GM23338 (cell line): ENCODE measurements around the gene RAB7B. TPM values are rescaled to one million over a fixed set of nuclear protein-coding genes. Genes with fewer than 3 reads are reported as not detected.
A peak's percentile ranks its signal among the peaks of the same experiment; 100 is the strongest.
"Not testable (repeated sequence)": the region's sequence is repeated elsewhere in the genome, so short reads cannot be mapped to it uniquely, and the experiment has no call there.

Experiments
- ATAC-seq: fragments of 200-7000 bp; cut with Tn5 transposase; 3 replicates; pipeline ENCODE4 v1.9.1; 2020
- DNase-seq: peaks from one replicate; pipeline ENCODE4 v3.0.0-alpha.2; 2015; ENCODE audit warnings: low spot score
- H2AFZ ChIP-seq: fragments of 200-600 bp; sonication (generic); 2 replicates; pipeline ENCODE4 v1.8.0; 2016; ENCODE audit warnings: antibody characterized with exemption, mild to moderate bottlenecking, moderate library complexity
- H3F3A ChIP-seq: fragments of 200-600 bp; sonication (generic); replicated peaks from 2 replicates; pipeline ENCODE4 v1.8.0; 2017; ENCODE audit warnings: antibody characterized with exemption, mixed run types, low read depth
- H3K27ac ChIP-seq: fragments of 200-600 bp; sonication (generic); 2 replicates; pipeline ENCODE4 v1.6.1; 2016; ENCODE audit warnings: low read depth
- H3K27me3 ChIP-seq: fragments of 200-600 bp; sonication (generic); 2 replicates; pipeline ENCODE4 v1.8.0; 2016; ENCODE audit warnings: mild to moderate bottlenecking, mixed run types, moderate library complexity; ENCODE audit not compliant: insufficient read depth
- H3K36me3 ChIP-seq: fragments of 200-600 bp; sonication (generic); 2 replicates; pipeline ENCODE4 v1.8.0; 2016; ENCODE audit warnings: mild to moderate bottlenecking; ENCODE audit not compliant: insufficient read depth
- H3K4me1 ChIP-seq: fragments of 200-600 bp; sonication (generic); 2 replicates; pipeline ENCODE4 v1.8.0; 2016; ENCODE audit warnings: mild to moderate bottlenecking, moderate library complexity; ENCODE audit not compliant: insufficient read depth
- H3K4me2 ChIP-seq: fragments of 200-600 bp; sonication (generic); 2 replicates; pipeline ENCODE4 v1.7.1; 2017; ENCODE audit warnings: mixed run types
- H3K4me3 ChIP-seq: fragments of 200-600 bp; sonication (generic); 2 replicates; pipeline ENCODE4 v1.6.1; 2016; ENCODE audit warnings: mixed run types
- H3K79me2 ChIP-seq: fragments of 200-600 bp; sonication (generic); replicated peaks from 2 replicates; pipeline ENCODE4 v1.8.0; 2017; ENCODE audit warnings: mild to moderate bottlenecking; ENCODE audit not compliant: insufficient read depth
- H3K9me2 ChIP-seq: fragments of 200-600 bp; sonication (generic); 2 replicates; pipeline ENCODE4 v1.8.0; 2017; ENCODE audit not compliant: insufficient read depth
- H4K20me1 ChIP-seq: fragments of 200-600 bp; sonication (generic); replicated peaks from 2 replicates; pipeline ENCODE4 v1.8.0; 2017; ENCODE audit warnings: mild to moderate bottlenecking; ENCODE audit not compliant: insufficient read depth
- H3K27ac Mint-ChIP-seq: 2 replicates; pipeline ENCODE4 v1.8.0; 2020; ENCODE audit warnings: inconsistent platforms, mild to moderate bottlenecking, moderate library complexity, mixed read lengths
- H3K27me3 Mint-ChIP-seq: 3 replicates; pipeline ENCODE4 v1.8.0; 2022; ENCODE audit warnings: low read depth, mild to moderate bottlenecking, moderate library complexity, mixed read lengths, inconsistent platforms; ENCODE audit not compliant: insufficient read depth, poor library complexity
- H3K36me3 Mint-ChIP-seq: 3 replicates; pipeline ENCODE4 v1.8.0; 2021; ENCODE audit warnings: low read depth, mild to moderate bottlenecking, inconsistent platforms, moderate library complexity, mixed read lengths
- H3K4me1 Mint-ChIP-seq: 3 replicates; pipeline ENCODE4 v1.8.0; 2020; ENCODE audit warnings: mild to moderate bottlenecking, inconsistent platforms, mixed read lengths
- H3K4me3 Mint-ChIP-seq: 3 replicates; pipeline ENCODE4 v1.8.0; 2021; ENCODE audit warnings: moderate library complexity, mild to moderate bottlenecking, inconsistent platforms, mixed read lengths
- H3K9me3 Mint-ChIP-seq: 3 replicates; pipeline ENCODE4 v1.8.0; 2020; ENCODE audit warnings: moderate library complexity, mild to moderate bottlenecking, inconsistent platforms, mixed read lengths
- CTCF ChIP-seq, 2 experiments: fragments of 200-600 bp in 1 of 2; sonication (generic) in 1 of 2; conservative IDR thresholded peaks; 2 replicates each; pipeline versions ENCODE4 v1.5.1 to v1.6.1; 2016 to 2017; ENCODE audit warnings: antibody characterized with exemption in 2 of 2, low read depth in 2 of 2, mild to moderate bottlenecking in 2 of 2, moderate library complexity in 1 of 2
- ETS1 ChIP-seq: IDR thresholded peaks from 2 replicates; pipeline ENCODE4 v1.6.1; 2016; ENCODE audit warnings: antibody characterized with exemption
- JUNB ChIP-seq: IDR thresholded peaks from one replicate; pipeline ENCODE4 v1.6.1; 2016; ENCODE audit warnings: antibody characterized with exemption; ENCODE audit not compliant: unreplicated experiment
- POLR2AphosphoS5 ChIP-seq: IDR thresholded peaks from 2 replicates; pipeline ENCODE4 v1.6.1; 2016; ENCODE audit warnings: antibody characterized with exemption, low read depth
- REST ChIP-seq: IDR thresholded peaks from one replicate; pipeline ENCODE4 v1.6.1; 2018; ENCODE audit warnings: antibody characterized with exemption; ENCODE audit not compliant: unreplicated experiment
- STAT1 ChIP-seq: IDR thresholded peaks from one replicate; pipeline ENCODE4 v1.6.1; 2016; ENCODE audit warnings: antibody characterized with exemption; ENCODE audit not compliant: unreplicated experiment
- ZNF331 ChIP-seq: fragments of 250-450 bp; sonication (Bioruptor Pico); IDR thresholded peaks from 2 replicates; pipeline ENCODE4 v1.5.0; 2020; ENCODE audit warnings: low read depth, mild to moderate bottlenecking, moderate library complexity
- polyA plus RNA-seq: library from polyadenylated mRNA; unstranded; fragments of >200 nt; fragmentation: Nextera tagmentation; extraction: Ambion mirVana; gene quantifications from 2 replicates; pipeline ENCODE4 v1.2.1, GENCODE V29; 2016
- total RNA-seq: library from RNA; depleted of rRNA; stranded (reverse); fragments of >200 nt; shearing (Covaris generic); gene quantifications from 2 replicates; pipeline ENCODE4 v1.2.3, GENCODE V29; 2014

RAB7B gene
- total and polyA plus RNA-seq, 2 experiments from 2014 or later, result not detected

GRCh38 chr1:205996641-205997040, 6.6 kb downstream of the RAB7B start:
- H3K36me3 Mint-ChIP-seq, H2AFZ ChIP-seq, H3K36me3 ChIP-seq, H3K79me2 ChIP-seq, H3F3A ChIP-seq, ATAC-seq, H3K9me2 ChIP-seq, H3K27ac ChIP-seq, H4K20me1 ChIP-seq, H3K4me3 Mint-ChIP-seq, H3K9me3 Mint-ChIP-seq, DNase-seq, H3K4me3 ChIP-seq, H3K27ac Mint-ChIP-seq, H3K4me2 ChIP-seq: not testable (repeated sequence)
- Mint-ChIP-seq H3K4me1 (peaks cover 24% of the 10 kb centered on the region), H3K27me3 (peaks cover 35% of the 10 kb centered on the region)
- peaks cover 25% of the 10 kb centered on the region; the same call in 1 of the 2 replicates for H3K4me1 ChIP-seq
- peaks cover 16% of the 10 kb centered on the region; the same call in 1 of the 2 replicates for H3K27me3 ChIP-seq

- peaks cover 23% of the 10 kb centered on the region; the same call in 2 of the 3 replicates for H3K4me1 Mint-ChIP-seq
- Histone ChIP-seq H3K9me2 (peaks cover 5% of the 10 kb centered on the region; the same call in 1 of the 2 replicates), H3K27ac (no peak overlapping the region), H3K79me2 (no peaks in the 10 kb centered on the region), H3K4me2 (peak overlapping the region; percentile 0; the same call in 1 of the 2 replicates), H3K36me3 (no peaks in the 10 kb centered on the region), H4K20me1 (no peaks in the 10 kb centered on the region), H2AFZ (peak overlapping the region; percentile 69), H3K27me3 (peaks cover 14% of the 10 kb centered on the region; the same call in 1 of the 2 replicates), H3K4me3 (no peak overlapping the region), H3K4me1 (peaks cover 25% of the 10 kb centered on the region; the same call in 1 of the 2 replicates), H3F3A (no peaks in the 10 kb centered on the region)
- H3K4me3 Mint-ChIP-seq, result no peak overlapping the region
- H3K9me3 Mint-ChIP-seq, result no peaks in the 10 kb centered on the region
- DNase-seq (no peak), ATAC-seq (no peak)
- no peaks in the 10 kb centered on the region for H3K36me3 Mint-ChIP-seq
- no peak overlapping the region for H3K27ac Mint-ChIP-seq
- peaks cover 32% of the 10 kb centered on the region for H3K27me3 Mint-ChIP-seq
- TF ChIP-seq POLR2AphosphoS5 (no peak), CTCF (conservative IDR thresholded peaks at IDR 0.05; ENCODE audit: low read depth in 2 of 2) (no peak), JUNB (no peak), REST (no peak), ETS1 (no peak), ZNF331 (CRISPR knock-in tag) (no peak), STAT1 (no peak)
Measured at GRCh38 chr1:205994346-205994745, 8.8 kb downstream of the RAB7B start.
